ENCODE results near the gene TLX3.

Gene TLX3

DNA sequence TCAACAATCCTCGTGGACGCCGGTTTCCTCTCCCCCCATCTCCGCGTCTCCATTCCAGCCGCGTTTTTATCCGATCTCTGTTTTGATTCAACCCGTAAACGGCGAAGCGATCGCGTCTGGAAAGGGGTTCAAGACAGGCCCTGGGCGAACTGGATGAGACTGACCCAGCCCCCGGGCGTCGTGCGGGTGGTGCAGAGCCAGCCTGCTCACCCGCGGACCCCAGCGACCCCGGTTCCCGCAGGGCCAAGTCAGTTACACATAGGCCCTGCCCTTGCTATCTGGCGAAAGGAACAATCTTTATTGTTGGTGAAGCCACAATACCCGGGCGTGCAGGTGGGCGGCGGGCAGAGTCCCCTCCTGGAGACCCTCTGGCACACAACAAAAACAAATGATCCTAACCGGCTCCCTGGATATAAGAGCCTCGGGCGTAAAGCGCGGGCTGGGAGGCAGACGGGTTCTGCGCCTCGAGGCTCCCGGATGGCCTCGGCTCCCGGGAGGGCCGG, 1.8 kb downstream of the TLX3 start:
- DNase-seq (ENCODE audit: low read depth): no peak
- no peak for TF ChIP-seq CTCF (IDR thresholded peaks at IDR 0.05; ENCODE audit: control insufficient read depth, extremely low read depth, insufficient read depth)
- H3K4me3 ChIP-seq (ENCODE audit: low read depth, low read length): no peak overlapping the region

- DNase-seq (ENCODE audit: low read depth): no peak
- TF ChIP-seq CTCF (IDR thresholded peaks at IDR 0.05; ENCODE audit: control insufficient read depth, extremely low read depth, insufficient read depth): no peak
- H3K4me3 ChIP-seq (ENCODE audit: low read depth, low read length): no peak overlapping the region
Observed at GRCh38 chr5:171311322-171312077, 2.5 kb downstream of the TLX3 start.

GRCh38 chr5:171312129-171312974, 3.3 kb downstream of the TLX3 start:
- TF ChIP-seq CTCF (IDR thresholded peaks at IDR 0.05; ENCODE audit: control insufficient read depth, extremely low read depth, insufficient read depth): no peak
- DNase-seq (ENCODE audit: low read depth): no peak
- no peak overlapping the region for H3K4me3 ChIP-seq (ENCODE audit: low read depth, low read length)

GRCh38 chr5:171313481-171314206, 4.6 kb downstream of the TLX3 start:
- TF ChIP-seq CTCF (IDR thresholded peaks at IDR 0.05; ENCODE audit: control insufficient read depth, extremely low read depth, insufficient read depth): no peak
- DNase-seq (ENCODE audit: low read depth): no peak
- no peak overlapping the region for H3K4me3 ChIP-seq (ENCODE audit: low read depth, low read length)

DNA sequence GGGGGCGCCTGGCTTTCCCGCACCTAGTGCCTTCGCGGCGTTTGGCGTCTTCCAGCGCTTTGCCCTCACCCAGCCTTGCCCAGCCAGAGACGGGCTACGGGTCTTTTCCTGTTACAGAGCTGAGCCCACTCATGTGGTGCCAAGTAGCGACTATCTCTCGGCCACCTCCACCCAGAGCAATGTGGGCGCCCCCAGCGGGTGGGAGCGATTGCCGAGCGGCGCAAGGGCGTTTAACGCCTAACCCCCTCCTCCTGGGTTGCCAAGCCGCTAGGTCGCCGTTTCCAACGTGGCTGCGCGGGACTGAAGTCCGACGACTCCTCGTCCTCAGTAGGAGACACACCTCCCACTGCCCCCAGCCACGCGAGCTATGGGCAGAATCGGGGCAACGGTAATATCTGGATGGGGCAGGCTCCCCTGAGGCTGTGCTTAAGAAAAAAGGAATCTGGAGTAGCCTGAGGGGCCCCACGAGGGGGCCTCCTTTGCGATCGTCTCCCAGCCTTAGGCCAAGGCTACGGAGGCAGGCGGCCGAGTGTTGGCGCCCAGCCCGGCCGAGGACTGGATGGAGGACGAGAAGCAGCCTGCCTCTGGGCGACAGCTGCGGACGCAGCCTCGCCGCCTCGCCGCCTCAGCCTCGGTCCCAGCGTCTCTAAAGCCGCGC, 5.8 kb downstream of the TLX3 start:
- TF ChIP-seq CTCF (IDR thresholded peaks at IDR 0.05; ENCODE audit: control insufficient read depth, extremely low read depth, insufficient read depth): no peak
- DNase-seq (ENCODE audit: low read depth): no peak
- no peak overlapping the region for H3K4me3 ChIP-seq (ENCODE audit: low read depth, low read length)

DNA sequence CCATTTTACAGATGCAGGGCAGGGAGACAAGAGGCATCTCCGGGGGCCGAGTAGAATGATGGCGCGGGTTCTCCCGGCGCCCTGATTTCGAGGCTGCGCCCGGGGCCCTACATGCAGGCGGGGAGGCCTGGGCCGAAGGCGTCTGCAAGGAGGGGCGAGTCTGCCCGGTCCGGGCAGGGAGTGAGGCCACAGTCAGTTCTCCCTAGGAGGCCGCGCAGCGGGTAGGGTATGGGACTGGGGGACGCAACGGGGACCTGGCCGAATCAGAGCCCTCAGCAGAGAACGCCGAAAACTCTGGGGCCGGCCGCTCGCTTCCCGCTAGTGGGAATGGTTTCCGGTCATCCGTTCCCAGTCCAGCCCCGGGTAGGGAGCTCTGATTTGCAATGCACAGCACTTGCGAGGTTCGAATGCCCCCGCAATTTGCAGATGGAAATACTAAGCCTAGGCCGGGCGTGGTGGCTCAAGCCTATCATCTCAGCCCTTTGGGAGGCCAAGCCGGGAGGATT, 6.4 kb downstream of the TLX3 start:
- no peak for DNase-seq (ENCODE audit: low read depth)
- TF ChIP-seq CTCF (IDR thresholded peaks at IDR 0.05; ENCODE audit: control insufficient read depth, extremely low read depth, insufficient read depth): no peak
- no peak overlapping the region for H3K4me3 ChIP-seq (ENCODE audit: low read depth, low read length)
